HG03571 (cell line): ENCODE data around the gene RAX2.

Source experiments
- ATAC-seq: cut with Tn5 transposase; IDR thresholded peaks from one replicate; pipeline ENCODE4 v1.9.1; 2021; ENCODE audit not compliant: unreplicated experiment

RAX2 gene

DNA sequence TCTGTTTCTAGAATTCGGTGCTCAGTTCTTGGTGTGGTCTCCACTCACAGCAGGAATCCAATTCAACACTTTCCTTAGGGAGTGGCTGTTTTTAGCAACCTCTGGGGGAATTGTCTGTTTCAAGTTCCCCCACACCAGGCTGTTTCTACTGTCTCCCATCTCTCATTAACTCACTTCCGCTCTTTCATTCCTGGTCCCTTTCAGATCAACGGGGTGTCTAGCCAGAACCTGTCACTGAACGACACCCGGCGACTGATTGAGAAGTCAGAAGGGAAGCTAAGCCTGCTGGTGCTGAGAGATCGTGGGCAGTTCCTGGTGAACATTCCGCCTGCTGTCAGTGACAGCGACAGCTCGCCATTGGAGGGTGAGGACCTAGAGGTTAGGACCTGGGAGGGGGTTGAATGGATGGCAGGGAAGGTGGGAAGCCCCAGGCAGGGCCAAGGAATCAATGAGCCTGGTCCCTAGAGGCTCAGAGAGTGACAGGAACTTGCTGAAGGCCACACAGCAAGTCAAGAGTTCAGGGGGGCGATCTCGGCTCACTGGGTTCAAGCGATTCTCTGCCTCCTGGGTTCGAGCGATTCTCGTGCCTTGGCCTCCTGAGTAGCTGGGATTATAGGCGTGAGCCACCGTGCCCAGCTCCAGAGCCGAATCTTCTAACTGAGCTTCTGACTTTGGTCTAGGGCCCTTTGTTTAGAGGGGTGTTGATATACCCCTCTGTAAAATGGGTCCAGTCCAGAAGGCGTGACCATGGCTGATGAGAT, 38.3 kb downstream of the RAX2 start:
- ATAC-seq: no peak

- ATAC-seq: no peak
These were observed 39.9 kb downstream of the RAX2 start for GRCh38 chr19:3732108-3732507.

- no peak for ATAC-seq
These were observed 41.5 kb downstream of the RAX2 start for GRCh38 chr19:3730457-3730958.

DNA sequence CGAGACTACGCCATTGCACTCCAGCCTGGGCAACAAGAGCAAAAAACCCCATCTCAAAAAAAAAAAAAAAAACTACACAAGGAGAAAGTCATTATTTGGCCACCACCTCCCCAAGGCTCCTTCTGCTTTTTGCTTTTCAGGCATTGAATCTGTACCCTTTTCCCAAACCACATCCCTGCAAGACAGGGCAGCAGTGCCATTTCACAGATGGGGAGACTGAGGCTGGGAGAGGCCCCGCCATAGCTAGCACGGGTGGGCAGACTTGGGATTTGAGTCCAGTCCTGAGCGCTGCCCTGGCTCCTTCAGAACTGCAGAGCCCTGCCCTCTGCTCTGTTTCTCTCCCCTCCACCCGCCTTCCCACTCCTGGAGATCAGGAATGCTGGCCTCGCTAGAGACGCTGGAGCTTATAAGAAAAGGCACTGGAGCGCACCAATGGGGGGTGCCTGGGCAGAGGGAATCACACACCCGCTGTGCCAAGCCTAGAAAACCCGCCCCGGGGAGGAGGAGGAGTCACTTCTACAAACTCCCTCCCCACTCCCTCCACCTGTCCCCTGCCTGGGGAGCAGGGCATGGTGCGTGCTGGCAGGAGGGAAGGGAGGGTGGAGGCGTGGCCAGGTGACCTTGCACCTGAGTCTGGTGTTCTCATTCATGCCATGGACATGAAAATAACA, 46.3 kb downstream of the RAX2 start:
- no peak for ATAC-seq

GRCh38 chr19:3725121-3725520, 46.9 kb downstream of the RAX2 start:
- no peak for ATAC-seq

DNA sequence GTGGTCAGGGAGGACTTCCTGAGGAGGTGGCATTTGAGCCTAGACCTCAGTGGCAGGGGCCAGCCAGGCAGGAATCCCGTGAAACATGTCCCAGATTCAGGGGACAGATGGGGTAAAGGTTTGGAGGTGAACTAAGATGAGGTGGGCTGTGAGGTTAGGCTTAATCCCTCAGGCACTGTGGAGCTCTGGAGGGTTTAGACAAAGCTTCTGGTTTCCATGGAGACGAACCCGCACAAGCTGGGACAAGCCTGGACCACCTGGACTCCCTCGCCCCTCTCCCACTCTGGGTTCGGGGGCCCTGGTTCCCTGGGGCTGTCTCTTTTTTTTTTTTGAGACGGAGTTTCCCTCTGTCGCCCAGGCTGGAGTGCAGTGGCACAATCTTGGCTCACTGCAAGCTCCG, 48.1 kb downstream of the RAX2 start:
- no peak for ATAC-seq

GRCh38 chr19:3723110-3723488, 48.9 kb downstream of the RAX2 start:
- ATAC-seq: no peak

DNA sequence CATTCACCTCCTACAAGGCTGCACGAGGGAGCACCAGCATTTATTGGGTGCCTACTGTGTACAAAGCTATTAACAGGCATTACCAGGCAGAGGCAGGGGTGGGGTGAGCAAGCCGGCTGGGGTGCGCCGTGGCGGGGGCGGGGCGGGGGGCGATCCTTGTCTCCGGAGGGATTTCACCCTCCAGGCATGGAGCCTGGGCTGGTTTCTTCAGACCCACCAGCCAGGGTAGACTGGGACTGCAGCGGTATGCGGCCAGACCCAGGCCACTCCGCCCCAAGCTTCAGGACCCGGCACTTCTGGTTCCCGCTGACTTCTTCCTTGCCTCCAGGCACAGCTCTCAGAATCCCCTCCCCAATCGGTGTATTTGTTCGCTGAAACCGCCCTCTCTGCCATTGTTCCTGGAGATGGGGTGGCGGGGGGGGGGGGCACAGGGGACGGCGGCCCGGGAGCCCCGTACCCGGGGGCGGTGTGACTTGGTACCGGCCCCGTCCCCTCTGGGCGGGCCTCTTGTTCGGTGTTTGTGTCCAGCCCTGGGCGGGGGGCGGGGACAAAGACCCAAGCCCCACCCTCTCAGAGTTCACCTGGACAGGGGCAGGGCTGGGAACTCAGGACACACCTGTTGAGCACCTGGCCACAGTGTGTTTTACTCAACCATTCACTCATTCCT, 49.5 kb downstream of the RAX2 start:
- no peak for ATAC-seq

GRCh38 chr19:3721887-3722442, 50.1 kb downstream of the RAX2 start:
- no peak for ATAC-seq

DNA sequence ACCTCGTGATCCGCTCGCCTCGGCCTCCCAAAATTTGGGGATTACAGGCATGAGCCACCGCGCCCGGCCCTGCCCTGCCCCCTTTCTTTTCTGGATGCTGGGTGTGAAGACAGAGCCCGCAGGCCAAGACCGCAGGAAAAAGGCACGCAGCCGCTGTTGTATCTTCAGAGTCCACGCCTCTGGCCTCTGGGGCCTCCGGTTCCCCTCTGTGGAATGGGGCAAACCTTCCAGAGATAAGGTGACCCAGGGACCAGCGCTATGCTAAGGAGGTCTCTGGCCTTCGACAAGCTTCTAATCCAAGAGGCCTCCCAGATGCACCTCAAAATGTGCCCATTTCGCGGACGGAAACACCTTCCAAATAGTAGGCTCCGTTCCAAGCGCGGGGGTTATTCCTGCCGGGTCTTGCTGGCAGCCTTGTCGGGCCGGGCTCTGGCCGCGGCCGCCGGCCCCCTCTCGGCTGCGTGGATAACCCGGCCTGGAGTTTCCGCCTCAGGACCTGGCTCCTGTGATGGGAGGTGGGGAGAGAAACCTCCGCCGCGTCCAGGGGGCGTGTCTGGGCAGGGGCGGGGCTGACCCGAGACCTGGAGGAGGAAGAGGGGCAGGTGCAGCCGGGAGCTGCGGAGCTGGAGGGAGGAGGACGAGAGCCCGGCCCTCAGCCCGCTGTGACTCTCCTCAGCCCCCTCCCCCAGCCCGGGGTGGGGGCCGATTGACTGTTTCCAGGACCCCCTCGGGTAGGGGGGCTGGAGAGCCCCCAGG, 50.7 kb downstream of the RAX2 start:
- no peak for ATAC-seq

- no peak for ATAC-seq
These were observed 51.6 kb downstream of the RAX2 start for GRCh38 chr19:3720349-3720917.

DNA sequence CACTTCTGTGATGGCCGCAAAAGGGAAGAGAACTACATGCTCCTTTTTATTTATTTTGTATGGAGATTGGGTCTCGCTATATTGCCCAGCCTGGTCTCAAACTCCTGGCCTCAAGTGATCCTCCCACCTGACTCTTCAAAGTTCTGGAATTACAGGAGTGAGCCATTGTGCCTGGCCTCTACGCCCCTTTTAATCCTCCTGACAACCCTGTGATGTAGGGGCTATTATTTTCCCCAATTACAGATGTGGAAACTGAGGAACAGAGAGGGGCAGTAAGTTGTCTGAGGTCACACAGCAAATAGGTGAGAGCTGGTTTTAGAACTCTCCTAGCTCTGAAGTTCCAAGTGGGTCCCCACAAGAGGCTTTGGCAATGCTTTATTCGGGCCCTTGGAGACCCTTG, 52.2 kb downstream of the RAX2 start:
- no peak for ATAC-seq
